ENCODE data around the gene FAM216B.

FAM216B gene

DNA sequence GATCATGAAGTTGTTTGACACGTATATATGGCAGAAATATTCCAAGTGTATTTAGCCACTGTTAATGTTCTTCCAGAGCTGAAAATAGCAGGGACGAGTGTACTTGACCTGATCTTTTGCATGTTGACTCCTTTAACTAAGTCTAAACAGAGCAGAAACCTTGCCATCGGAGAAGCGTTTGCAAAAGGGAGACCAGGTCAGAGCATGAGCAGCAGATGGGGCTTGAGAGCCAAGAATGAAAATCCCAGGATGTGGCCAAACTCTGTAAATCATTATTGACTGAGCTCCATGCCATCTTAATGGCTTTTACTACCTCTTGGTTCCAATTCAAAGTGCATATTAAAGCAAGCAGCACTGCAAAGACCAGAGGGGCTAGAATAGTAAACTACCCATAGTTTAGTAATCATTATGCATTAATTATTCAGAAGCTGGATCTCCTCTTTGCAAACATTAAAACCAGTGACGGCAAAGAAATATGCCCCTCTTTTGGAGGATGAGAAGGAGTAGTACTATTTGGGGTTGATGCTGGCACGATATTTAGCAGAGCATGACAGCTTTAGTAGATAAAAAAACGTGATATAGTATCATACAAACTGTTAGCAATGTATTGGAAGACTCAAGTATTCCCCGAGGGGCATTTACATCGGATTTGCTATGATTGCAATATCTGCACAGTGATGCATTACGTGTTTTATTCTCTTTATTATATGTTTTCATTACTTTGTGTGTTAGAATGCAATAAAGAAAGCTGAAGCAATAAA, 55.7 kb downstream of the FAM216B start:
- TF ChIP-seq, protein P1, sequence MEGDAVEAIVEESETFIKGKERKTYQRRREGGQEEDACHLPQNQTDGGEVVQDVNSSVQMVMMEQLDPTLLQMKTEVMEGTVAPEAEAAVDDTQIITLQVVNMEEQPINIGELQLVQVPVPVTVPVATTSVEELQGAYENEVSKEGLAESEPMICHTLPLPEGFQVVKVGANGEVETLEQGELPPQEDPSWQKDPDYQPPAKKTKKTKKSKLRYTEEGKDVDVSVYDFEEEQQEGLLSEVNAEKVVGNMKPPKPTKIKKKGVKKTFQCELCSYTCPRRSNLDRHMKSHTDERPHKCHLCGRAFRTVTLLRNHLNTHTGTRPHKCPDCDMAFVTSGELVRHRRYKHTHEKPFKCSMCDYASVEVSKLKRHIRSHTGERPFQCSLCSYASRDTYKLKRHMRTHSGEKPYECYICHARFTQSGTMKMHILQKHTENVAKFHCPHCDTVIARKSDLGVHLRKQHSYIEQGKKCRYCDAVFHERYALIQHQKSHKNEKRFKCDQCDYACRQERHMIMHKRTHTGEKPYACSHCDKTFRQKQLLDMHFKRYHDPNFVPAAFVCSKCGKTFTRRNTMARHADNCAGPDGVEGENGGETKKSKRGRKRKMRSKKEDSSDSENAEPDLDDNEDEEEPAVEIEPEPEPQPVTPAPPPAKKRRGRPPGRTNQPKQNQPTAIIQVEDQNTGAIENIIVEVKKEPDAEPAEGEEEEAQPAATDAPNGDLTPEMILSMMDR (IDR thresholded peaks at IDR 0.05), result peak; percentile 67

All from LNCAP (cell line).